Adrenal gland (tissue), 5 donors: ENCODE results near the gene CKAP2L.

Experiments
- POLR2A ChIP-seq, 2 donors: fragments of 450-650 bp; IDR thresholded peaks; one replicate each; pipeline ENCODE4 v1.6.1; 2017; ENCODE audit warnings: antibody characterized with exemption in 2 of 2, mild to moderate bottlenecking in 2 of 2, moderate library complexity in 1 of 2
- TF ChIP-seq, protein P1 (sequence below), 6 experiments: fragments of 450-650 bp in 4 of 6; fragments of 200-600 bp in 2 of 6; sonication (generic) in 1 of 6; IDR thresholded peaks; 1 replicate in 5 of 6; 2 replicates in 1 of 6; pipeline versions ENCODE4 v1.5.1 to v1.8.0; 2016 to 2021; ENCODE audit warnings: antibody characterized with exemption in 6 of 6, mild to moderate bottlenecking in 2 of 6, moderate library complexity in 1 of 6
- donor health status: DM: no; HTN: no; CAD: no.

DNA sequence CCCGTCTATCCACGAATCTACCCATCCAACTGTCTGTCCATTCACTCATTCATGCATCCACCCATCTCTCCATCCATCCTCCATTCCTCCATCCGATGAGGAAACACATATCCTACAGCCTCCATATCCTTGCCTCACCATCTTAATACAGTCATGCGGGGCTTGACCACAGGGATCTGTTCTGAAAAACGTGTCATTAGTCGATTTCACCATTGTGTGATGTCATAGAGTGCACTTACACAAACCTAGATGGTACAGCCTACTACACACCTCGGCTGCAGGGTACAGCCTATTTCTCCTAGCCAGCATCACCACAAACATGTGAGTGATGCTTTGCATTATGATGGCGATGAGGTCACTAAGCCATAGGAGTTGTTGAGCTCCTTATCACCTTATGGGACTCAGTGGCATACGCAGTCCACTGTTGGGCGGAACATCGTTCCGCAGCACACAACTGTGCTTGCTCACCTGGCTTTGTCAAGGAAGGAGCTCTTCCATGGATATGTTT lies 45.5 kb downstream of the CKAP2L start:
- TF ChIP-seq POLR2A (IDR thresholded peaks at IDR 0.05), result no peak
- TF ChIP-seq, protein P1, sequence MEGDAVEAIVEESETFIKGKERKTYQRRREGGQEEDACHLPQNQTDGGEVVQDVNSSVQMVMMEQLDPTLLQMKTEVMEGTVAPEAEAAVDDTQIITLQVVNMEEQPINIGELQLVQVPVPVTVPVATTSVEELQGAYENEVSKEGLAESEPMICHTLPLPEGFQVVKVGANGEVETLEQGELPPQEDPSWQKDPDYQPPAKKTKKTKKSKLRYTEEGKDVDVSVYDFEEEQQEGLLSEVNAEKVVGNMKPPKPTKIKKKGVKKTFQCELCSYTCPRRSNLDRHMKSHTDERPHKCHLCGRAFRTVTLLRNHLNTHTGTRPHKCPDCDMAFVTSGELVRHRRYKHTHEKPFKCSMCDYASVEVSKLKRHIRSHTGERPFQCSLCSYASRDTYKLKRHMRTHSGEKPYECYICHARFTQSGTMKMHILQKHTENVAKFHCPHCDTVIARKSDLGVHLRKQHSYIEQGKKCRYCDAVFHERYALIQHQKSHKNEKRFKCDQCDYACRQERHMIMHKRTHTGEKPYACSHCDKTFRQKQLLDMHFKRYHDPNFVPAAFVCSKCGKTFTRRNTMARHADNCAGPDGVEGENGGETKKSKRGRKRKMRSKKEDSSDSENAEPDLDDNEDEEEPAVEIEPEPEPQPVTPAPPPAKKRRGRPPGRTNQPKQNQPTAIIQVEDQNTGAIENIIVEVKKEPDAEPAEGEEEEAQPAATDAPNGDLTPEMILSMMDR (IDR thresholded peaks at IDR 0.05), result no peak
